H9 (cell line): ENCODE data around the gene GTF2F2. TPM values are rescaled to one million over a fixed set of nuclear protein-coding genes. Genes with fewer than 3 reads are reported as not detected.

Source experiments
- DNase-seq: peaks from one replicate; pipeline ENCODE4 v3.0.0-alpha.2; 2017
- H2AFZ ChIP-seq: one replicate; pipeline ENCODE4 v1.6.1; 2013; ENCODE audit warnings: mild to moderate bottlenecking, low read length, control low read depth, moderate library complexity
- H2AK5ac ChIP-seq: 2 replicates; pipeline ENCODE4 v1.6.1; 2013; ENCODE audit warnings: low read length, control low read depth, mixed read lengths; ENCODE audit not compliant: insufficient read length
- H2BK120ac ChIP-seq: one replicate; pipeline ENCODE4 v1.6.1; 2013; ENCODE audit warnings: low read depth, mild to moderate bottlenecking, low read length, control low read depth, inconsistent platforms; ENCODE audit not compliant: poor library complexity, severe bottlenecking
- H2BK12ac ChIP-seq: 2 replicates; pipeline ENCODE4 v1.6.1; 2013; ENCODE audit warnings: low read length, control low read depth, mixed read lengths, low read depth; ENCODE audit not compliant: insufficient read length
- H2BK15ac ChIP-seq: 2 replicates; pipeline ENCODE4 v1.6.1; 2013; ENCODE audit warnings: low read depth, low read length, control low read depth
- H2BK20ac ChIP-seq: one replicate; pipeline ENCODE4 v1.6.1; 2013; ENCODE audit warnings: low read depth, mild to moderate bottlenecking, low read length, control low read depth, inconsistent platforms; ENCODE audit not compliant: poor library complexity, severe bottlenecking
- H2BK5ac ChIP-seq: 2 replicates; pipeline ENCODE4 v1.6.1; 2013; ENCODE audit warnings: low read length, control low read depth, mixed read lengths; ENCODE audit not compliant: insufficient read length
- H3K14ac ChIP-seq: 2 replicates; pipeline ENCODE4 v1.6.1; 2013; ENCODE audit warnings: low read length, control low read depth; ENCODE audit not compliant: insufficient read depth
- H3K18ac ChIP-seq: 2 replicates; pipeline ENCODE4 v1.6.1; 2013; ENCODE audit warnings: low read depth, mild to moderate bottlenecking, mixed read lengths, low read length, control low read depth; ENCODE audit not compliant: insufficient read length
- H3K23ac ChIP-seq: 2 replicates; pipeline ENCODE4 v1.6.1; 2013; ENCODE audit warnings: low read length, control low read depth, mixed read lengths, low read depth; ENCODE audit not compliant: insufficient read length
- H3K23me2 ChIP-seq: 2 replicates; pipeline ENCODE4 v1.6.1; 2013; ENCODE audit warnings: low read depth, mild to moderate bottlenecking, mixed read lengths, low read length, control low read depth; ENCODE audit not compliant: insufficient read length, poor library complexity, severe bottlenecking
- H3K27ac ChIP-seq: 2 replicates; pipeline ENCODE4 v1.5.1; 2013; ENCODE audit warnings: low read length, control low read depth, mixed read lengths, low read depth; ENCODE audit not compliant: insufficient read length
- H3K27me3 ChIP-seq: 2 replicates; pipeline ENCODE4 v1.6.1; 2013; ENCODE audit warnings: low read length, control low read depth, inconsistent platforms; ENCODE audit not compliant: insufficient read depth
- H3K4ac ChIP-seq: 2 replicates; pipeline ENCODE4 v1.6.1; 2013; ENCODE audit warnings: low read depth, mild to moderate bottlenecking, control low read depth, inconsistent platforms, low read length, moderate library complexity
- H3K4me1 ChIP-seq: 2 replicates; pipeline ENCODE4 v1.6.1; 2013; ENCODE audit warnings: low read length, control low read depth, inconsistent platforms; ENCODE audit not compliant: insufficient read depth
- H3K4me2 ChIP-seq: 2 replicates; pipeline ENCODE4 v1.6.1; 2013; ENCODE audit warnings: low read length, control low read depth, mixed read lengths; ENCODE audit not compliant: insufficient read length, insufficient read depth
- H3K56ac ChIP-seq: 2 replicates; pipeline ENCODE4 v1.6.1; 2013; ENCODE audit warnings: low read depth, mild to moderate bottlenecking, mixed read lengths, low read length, control low read depth; ENCODE audit not compliant: insufficient read length
- H3K79me1 ChIP-seq: 2 replicates; pipeline ENCODE4 v1.6.1; 2013; ENCODE audit warnings: low read depth, mild to moderate bottlenecking, moderate library complexity, low read length, control low read depth, inconsistent platforms; ENCODE audit not compliant: insufficient read depth, poor library complexity, severe bottlenecking
- H3K79me2 ChIP-seq: 2 replicates; pipeline ENCODE4 v1.6.1; 2013; ENCODE audit warnings: low read length, control low read depth, inconsistent platforms; ENCODE audit not compliant: insufficient read depth
- H3K9ac ChIP-seq: 2 replicates; pipeline ENCODE4 v1.6.1; 2013; ENCODE audit warnings: low read length, control low read depth, mixed read lengths; ENCODE audit not compliant: insufficient read length; ENCODE audit errors: extremely low read depth
- H3K9me3 ChIP-seq: one replicate; pipeline ENCODE4 v1.6.1; 2013; ENCODE audit warnings: low read depth, low read length, inconsistent platforms; ENCODE audit not compliant: control insufficient read depth
- H3T11ph ChIP-seq: one replicate; pipeline ENCODE4 v1.6.1; 2013; ENCODE audit warnings: mild to moderate bottlenecking, low read length, control low read depth, inconsistent platforms
- H4K20me1 ChIP-seq: one replicate; pipeline ENCODE4 v1.6.1; 2013; ENCODE audit not compliant: control insufficient read depth, insufficient read length, insufficient read depth
- H4K5ac ChIP-seq: 2 replicates; pipeline ENCODE4 v1.6.1; 2013; ENCODE audit warnings: low read depth, mild to moderate bottlenecking, mixed read lengths, low read length, control low read depth; ENCODE audit not compliant: insufficient read length
- H4K8ac ChIP-seq: replicated peaks from 2 replicates; pipeline ENCODE4 v1.6.1; 2013; ENCODE audit warnings: low read length, control low read depth, mixed read lengths, low read depth; ENCODE audit not compliant: insufficient read length
- H4K91ac ChIP-seq: 2 replicates; pipeline ENCODE4 v1.6.1; 2013; ENCODE audit warnings: low read depth, mild to moderate bottlenecking, moderate library complexity, mixed read lengths, low read length, control low read depth; ENCODE audit not compliant: insufficient read length
- H3K27ac Mint-ChIP-seq, 3 experiments: 2 replicates in 2 of 3; 3 replicates in 1 of 3; pipeline ENCODE4 v1.8.0; 2020 to 2021; ENCODE audit warnings: mixed read lengths in 3 of 3, mild to moderate bottlenecking in 1 of 3, moderate library complexity in 1 of 3
- H3K27me3 Mint-ChIP-seq: 2 replicates; pipeline ENCODE4 v1.8.0; 2021; ENCODE audit warnings: low read depth, mild to moderate bottlenecking, moderate library complexity, mixed read lengths
- H3K36me3 Mint-ChIP-seq, 3 experiments: 2 replicates in 2 of 3; 3 replicates in 1 of 3; pipeline ENCODE4 v1.8.0; 2020 to 2021; ENCODE audit warnings: low read depth in 3 of 3, mixed read lengths in 3 of 3; ENCODE audit not compliant: insufficient read depth in 1 of 3
- H3K4me1 Mint-ChIP-seq, 2 experiments: 2 replicates each; pipeline ENCODE4 v1.8.0; 2020; ENCODE audit warnings: mixed read lengths in 2 of 2
- H3K4me3 Mint-ChIP-seq, 2 experiments: 2 replicates in 1 of 2; 3 replicates in 1 of 2; pipeline ENCODE4 v1.8.0; 2020 to 2021; ENCODE audit warnings: mild to moderate bottlenecking in 2 of 2, mixed read lengths in 2 of 2, moderate library complexity in 1 of 2
- H3K9me3 Mint-ChIP-seq, 2 experiments: 2 replicates in 1 of 2; 3 replicates in 1 of 2; pipeline ENCODE4 v1.8.0; 2020; ENCODE audit warnings: mild to moderate bottlenecking in 2 of 2, mixed read lengths in 2 of 2, moderate library complexity in 1 of 2
- WGBS: extraction: QIAGEN DNeasy Blood & Tissue Kit; methylation state at CpG from one replicate; pipeline ENCODE4 v1.1.7; 2013; ENCODE audit warnings: missing lambda C conversion rate, low lambda C conversion rate, mixed read lengths; ENCODE audit not compliant: insufficient read length; ENCODE audit errors: extremely low coverage; 5-methylcytosine and 5-hydroxymethylcytosine counted together
- total RNA-seq: library from RNA; stranded (reverse); gene quantifications from 2 replicates; pipeline ENCODE4 v1.2.1, GENCODE V29; 2021
- TF ChIP-seq, protein P1 (sequence below): fragments of 200-600 bp; sonication (generic); conservative IDR thresholded peaks from 3 replicates; pipeline ENCODE4 v1.8.0; 2021; ENCODE audit warnings: antibody characterized with exemption, mild to moderate bottlenecking

The GTF2F2 gene
- total RNA-seq, 1 experiment from 2014 or later, result 29.6 TPM

DNA sequence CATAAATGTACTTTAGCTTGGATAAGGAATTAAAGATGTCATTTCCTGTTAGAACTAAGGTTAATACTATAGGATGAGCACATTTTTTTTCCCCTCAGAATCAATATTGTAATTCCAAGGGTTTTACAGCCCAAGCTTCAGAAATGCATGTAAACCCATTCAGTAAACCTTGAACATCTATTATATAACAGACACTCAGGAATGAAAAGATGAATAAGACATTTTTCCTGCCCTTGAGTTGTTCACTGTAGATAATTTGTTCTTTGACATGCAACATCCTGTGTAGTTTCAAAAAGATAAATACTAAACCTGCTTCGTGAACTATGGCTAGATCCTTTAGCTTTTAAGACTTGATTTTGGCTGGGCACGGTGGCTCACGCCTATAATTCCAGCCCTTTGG lies 102.2 kb downstream of the GTF2F2 start:
- no CpG with 5 or more reads among the region's 3 CpGs for WGBS
- Histone ChIP-seq H2BK20ac (no peak overlapping the region), H2BK15ac (no peak overlapping the region), H3K79me1 (no peaks in the 10 kb centered on the region), H3K56ac (no peak overlapping the region), H3K9me3 (no peaks in the 10 kb centered on the region), H3K4ac (no peak overlapping the region), H4K5ac (no peak overlapping the region), H4K91ac (no peak overlapping the region), H3K14ac (no peak overlapping the region), H4K8ac (no peak overlapping the region), H3K4me2 (no peak overlapping the region), H3K27ac (no peak overlapping the region), H3K27me3 (no peaks in the 10 kb centered on the region), H3K18ac (no peak overlapping the region), H3K4me1 (peaks cover 2% of the 10 kb centered on the region; the same call in 1 of the 2 replicates), H3T11ph (no peak overlapping the region), H2BK12ac (no peak overlapping the region), H2AK5ac (no peak overlapping the region), H2BK120ac (no peak overlapping the region), H2BK5ac (no peak overlapping the region), H3K9ac (no peak overlapping the region), H3K23ac (no peak overlapping the region), H4K20me1 (no peaks in the 10 kb centered on the region), H3K79me2 (no peaks in the 10 kb centered on the region), H3K23me2 (no peaks in the 10 kb centered on the region), H2AFZ (no peak overlapping the region)
- TF ChIP-seq, protein P1, sequence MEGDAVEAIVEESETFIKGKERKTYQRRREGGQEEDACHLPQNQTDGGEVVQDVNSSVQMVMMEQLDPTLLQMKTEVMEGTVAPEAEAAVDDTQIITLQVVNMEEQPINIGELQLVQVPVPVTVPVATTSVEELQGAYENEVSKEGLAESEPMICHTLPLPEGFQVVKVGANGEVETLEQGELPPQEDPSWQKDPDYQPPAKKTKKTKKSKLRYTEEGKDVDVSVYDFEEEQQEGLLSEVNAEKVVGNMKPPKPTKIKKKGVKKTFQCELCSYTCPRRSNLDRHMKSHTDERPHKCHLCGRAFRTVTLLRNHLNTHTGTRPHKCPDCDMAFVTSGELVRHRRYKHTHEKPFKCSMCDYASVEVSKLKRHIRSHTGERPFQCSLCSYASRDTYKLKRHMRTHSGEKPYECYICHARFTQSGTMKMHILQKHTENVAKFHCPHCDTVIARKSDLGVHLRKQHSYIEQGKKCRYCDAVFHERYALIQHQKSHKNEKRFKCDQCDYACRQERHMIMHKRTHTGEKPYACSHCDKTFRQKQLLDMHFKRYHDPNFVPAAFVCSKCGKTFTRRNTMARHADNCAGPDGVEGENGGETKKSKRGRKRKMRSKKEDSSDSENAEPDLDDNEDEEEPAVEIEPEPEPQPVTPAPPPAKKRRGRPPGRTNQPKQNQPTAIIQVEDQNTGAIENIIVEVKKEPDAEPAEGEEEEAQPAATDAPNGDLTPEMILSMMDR, result no peak
- H3K36me3 Mint-ChIP-seq, result no peaks in the 10 kb centered on the region; a peak in 1 of 7 replicates
- no peak for DNase-seq
- no peak overlapping the region for H3K4me3 Mint-ChIP-seq
- peaks cover 33 to 45% of the 10 kb centered on the region in 2 experiments for H3K4me1 Mint-ChIP-seq
- no peak overlapping the region for H3K27ac Mint-ChIP-seq
- H3K9me3 Mint-ChIP-seq, result no peaks in the 10 kb centered on the region
- H3K27me3 Mint-ChIP-seq, result no peaks in the 10 kb centered on the region
